ENCODE measurements around the gene CYP2F1.
"Not testable (repeated sequence)": the region's sequence is repeated elsewhere in the genome, so short reads cannot be mapped to it uniquely, and the experiment has no call there.

The CYP2F1 gene, protein sequence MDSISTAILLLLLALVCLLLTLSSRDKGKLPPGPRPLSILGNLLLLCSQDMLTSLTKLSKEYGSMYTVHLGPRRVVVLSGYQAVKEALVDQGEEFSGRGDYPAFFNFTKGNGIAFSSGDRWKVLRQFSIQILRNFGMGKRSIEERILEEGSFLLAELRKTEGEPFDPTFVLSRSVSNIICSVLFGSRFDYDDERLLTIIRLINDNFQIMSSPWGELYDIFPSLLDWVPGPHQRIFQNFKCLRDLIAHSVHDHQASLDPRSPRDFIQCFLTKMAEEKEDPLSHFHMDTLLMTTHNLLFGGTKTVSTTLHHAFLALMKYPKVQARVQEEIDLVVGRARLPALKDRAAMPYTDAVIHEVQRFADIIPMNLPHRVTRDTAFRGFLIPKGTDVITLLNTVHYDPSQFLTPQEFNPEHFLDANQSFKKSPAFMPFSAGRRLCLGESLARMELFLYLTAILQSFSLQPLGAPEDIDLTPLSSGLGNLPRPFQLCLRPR

DNA sequence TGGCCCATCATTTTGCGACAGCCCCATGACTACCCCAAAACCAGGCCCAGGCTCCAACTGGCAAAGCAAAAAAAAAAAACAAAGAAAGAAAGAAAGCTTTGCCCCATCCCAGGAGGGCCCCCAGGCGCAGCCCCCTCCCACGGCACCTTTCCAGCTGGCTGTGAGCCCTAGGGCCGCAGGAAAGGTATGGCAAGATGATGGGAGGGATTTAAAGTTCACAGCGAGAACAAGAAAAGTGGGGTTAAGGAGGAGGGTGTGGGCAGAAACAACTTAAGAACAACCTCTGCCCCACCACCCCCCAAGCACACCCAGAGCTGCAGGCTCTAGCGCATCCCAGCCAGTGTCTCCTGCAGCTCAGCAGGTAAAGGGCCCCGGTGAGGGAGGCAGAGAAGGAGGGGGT is at the start of gene CYP2F1:
Gene CYP2F1 (plus strand): TSS at position 301 of the 400 bp plus-strand sequence. CDS start 1,757 bp downstream, outside the sequence.
- no peak for DNase-seq (ENCODE audit: low read depth in 2 of 2, low spot score in 1 of 2)

DNA sequence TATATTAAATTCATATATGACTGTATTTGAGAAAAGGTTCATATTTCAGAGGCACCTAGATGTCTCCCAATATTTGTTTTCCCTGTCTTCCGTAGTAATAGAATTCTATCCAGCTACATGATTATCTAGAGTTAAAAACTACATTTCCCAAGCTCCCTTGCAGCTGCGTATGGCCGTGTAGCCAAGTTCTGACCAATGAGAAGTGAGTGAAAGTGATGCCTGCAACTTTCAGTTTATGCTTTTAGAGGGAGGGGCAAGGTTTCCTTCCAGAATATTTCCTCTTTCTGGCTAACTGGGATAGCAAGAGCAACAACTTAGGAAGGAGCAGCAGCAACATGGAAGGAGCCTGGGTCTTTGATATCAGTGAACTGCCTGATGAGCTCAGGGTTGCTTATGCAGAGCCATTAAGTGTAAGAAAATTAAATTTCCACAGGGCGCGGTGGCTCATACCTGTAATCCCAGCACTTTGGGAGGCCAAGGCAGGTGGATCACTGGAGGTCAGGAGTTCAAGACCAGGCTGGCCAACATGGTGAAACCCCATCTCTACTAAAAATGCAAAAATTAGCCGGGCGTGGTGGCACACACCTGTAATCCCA is 49.2 kb upstream of the CYP2F1 start:
- DNase-seq (ENCODE audit: low read depth in 2 of 2, low spot score in 1 of 2) = no peak

DNA sequence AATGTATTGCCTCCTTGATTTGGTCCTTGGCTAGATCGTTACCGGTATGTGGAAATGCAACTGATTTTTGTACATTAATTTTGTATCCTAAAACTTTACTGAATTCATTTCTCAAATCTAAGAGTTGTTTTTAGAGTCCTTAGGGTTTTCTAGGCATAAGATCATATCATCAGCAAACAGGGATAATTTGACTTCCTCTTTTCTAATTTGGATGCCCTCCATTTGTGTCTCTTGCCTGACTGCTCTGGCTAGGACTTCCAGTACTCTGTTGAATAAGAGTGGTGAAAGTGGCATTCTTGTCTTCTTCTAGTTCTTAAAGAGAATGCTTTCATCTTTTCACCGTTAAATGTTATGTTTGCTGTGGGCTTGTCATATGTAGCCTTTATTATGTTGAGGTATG is 37.9 kb upstream of the CYP2F1 start:
- no peak for DNase-seq (ENCODE audit: low read depth in 2 of 2, low spot score in 1 of 2)

DNA sequence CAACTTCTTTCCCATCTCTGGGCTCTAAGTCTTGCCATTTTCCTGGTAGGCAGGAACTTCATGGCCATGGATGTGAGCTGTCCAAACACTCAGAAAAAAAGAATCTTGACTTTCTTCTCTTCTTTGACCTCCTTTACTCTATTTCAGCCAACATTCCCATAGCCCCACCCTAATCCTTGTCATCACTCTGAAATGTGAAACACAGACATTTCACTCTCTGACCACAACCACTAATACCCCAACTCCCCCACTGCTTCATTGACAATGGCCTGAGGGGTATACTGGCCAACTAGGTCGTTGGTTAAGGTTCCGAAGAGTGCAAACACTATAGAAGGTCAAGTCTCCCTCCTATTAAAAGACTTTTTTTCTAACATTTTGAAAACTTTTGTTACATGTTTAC is 30.7 kb upstream of the CYP2F1 start:
- no peak for DNase-seq (ENCODE audit: low read depth in 2 of 2, low spot score in 1 of 2)

DNA sequence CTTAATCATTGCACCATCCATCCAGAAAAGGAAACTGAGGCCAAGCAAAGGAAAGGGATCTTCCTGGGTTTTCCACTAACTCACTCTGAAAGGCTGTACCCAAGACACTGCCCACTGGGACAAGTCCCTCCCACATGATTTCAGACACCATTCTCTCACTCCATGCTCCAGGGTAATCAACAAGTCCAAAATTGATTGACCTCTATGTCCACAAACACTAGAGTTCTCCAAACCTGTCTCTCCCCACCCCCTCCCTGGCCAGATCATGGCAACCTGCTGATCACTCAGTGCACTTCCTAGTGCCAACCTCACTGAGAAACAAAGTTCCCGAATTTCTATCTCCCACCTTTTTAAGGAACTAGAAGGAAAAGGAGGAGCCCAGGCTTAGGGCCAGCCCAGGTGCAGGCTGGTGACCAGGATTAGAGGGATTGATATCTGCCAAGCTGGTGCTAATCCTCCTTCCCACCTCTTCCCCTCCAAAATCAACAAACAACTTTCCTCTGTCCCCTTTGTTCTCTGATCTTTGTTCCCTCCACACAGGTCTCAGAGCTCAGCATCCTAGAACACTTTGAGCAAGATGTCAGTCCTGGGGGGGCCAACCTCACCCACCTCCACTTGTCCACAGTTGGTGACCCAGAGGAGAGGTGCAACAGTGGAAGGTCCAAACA is 28.4 kb upstream of the CYP2F1 start:
- no peak for DNase-seq (ENCODE audit: low read depth in 2 of 2, low spot score in 1 of 2)

DNA sequence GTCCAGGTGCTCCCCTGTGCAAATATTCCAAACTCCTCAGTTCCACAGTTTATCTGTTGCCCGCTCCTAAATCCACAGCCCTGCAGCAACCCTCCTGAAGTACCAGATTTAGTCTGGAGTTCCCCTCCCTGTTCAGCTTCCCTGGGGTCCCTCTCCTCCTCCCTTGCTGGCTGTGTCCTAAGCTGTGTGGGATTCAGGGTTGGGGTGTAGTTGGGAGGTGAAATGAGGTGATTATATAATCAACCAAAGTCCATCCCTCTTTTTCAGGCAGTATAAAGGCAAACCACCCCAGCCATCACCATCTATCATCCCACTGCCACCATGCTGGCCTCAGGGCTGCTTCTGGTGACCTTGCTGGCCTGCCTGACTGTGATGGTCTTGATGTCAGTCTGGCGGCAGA is 26.1 kb upstream of the CYP2F1 start, which contains the start of gene CYP2A13:
Gene CYP2A13 (plus strand): TSS at position 301 of the 400 bp plus-strand sequence. CDS start 21 bp downstream, at position 322.
- no peak for DNase-seq (ENCODE audit: low read depth in 2 of 2, low spot score in 1 of 2)

DNA sequence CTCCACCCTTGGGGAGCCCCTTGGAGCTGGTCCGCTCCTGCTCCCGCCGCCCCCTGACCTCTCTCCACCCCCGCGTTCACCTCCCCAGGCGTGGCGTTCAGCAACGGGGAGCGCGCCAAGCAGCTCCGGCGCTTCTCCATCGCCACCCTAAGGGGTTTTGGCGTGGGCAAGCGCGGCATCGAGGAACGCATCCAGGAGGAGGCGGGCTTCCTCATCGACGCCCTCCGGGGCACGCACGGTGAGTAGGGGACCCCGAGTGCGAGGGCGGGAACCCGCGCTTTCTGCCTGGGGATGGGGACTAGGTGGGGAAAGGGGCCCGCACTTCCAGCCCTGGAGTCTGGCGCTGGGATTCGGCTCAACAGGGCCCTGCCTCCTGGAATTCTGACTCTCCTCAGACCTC is 24.3 kb upstream of the CYP2F1 start:
- DNase-seq (ENCODE audit: low read depth in 2 of 2, low spot score in 1 of 2) = no peak

DNA sequence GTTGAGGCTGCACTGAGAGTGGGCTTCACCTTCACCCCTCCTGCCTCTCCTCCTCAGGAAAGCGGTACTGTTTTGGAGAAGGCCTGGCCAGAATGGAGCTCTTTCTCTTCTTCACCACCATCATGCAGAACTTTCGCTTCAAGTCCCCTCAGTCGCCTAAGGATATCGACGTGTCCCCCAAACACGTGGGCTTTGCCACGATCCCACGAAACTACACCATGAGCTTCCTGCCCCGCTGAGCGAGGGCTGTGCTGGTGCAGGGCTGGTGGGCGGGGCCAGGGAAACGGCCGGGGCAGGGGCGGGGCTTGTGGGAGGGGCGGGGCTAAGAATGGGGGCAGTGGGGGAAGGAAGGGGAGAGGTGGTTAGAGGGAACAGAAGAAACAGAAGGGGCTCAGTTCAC is 18.5 kb upstream of the CYP2F1 start:
- DNase-seq (ENCODE audit: low read depth in 2 of 2, low spot score in 1 of 2) = no peak

DNA sequence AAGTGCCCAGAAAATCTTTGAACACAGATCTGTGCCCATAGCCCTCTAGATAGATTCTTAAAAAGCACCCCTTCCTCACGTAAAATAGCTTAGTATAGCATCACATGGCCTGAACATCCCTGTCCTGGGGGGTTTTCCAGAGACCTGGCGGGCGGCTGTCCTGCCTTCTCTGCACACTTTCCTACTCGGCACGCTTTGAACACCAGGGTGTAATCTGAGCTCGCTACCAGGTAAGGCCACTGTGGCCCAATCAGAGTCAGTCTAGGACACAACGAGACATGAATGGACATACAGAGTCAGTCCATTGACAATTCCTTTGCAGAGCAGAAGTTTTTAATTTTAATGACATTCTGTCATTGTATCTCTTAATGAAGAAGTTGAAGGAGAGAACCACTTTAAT is 17.9 kb upstream of the CYP2F1 start:
- DNase-seq (ENCODE audit: low read depth in 2 of 2, low spot score in 1 of 2) = no peak

DNA sequence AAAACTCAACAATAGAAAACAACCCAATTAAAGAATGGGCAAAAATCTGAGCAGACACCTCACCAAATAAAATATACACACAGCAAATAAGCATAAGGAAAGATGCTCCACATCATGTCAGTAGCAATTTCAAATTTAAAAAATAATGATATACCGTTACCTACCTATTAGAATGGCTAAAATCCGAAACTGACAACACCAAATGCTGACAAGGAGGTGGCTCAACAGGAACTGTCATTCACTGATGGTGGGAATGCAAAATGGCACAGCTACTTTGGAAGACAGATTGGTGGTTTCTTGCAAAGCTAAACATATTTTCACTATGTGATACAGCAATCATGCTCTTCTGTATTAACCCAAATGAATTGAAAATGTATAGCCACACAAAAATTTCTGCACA is 16.9 kb upstream of the CYP2F1 start:
- DNase-seq (ENCODE audit: low read depth in 2 of 2, low spot score in 1 of 2) = no peak

DNA sequence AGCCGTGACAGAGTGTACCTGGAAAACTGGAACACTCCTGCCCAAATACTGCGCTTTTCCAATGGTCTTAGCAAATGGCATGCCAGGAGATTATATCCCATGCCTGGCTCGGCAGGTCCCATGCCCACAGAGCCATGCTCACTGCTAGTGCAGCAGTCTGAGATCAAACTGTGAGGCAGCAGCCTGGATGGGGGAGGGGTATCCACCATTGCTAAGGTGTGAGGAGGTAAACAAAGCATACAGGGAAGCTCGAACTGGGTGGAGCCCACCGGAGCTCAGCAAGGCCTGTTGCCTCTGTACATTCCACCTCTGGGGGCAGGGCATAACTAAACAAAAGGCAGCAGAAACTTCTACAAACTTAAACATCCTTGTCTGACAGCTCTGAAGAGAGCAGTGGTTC is 15.5 kb upstream of the CYP2F1 start:
- no peak for DNase-seq (ENCODE audit: low read depth in 2 of 2, low spot score in 1 of 2)

DNA sequence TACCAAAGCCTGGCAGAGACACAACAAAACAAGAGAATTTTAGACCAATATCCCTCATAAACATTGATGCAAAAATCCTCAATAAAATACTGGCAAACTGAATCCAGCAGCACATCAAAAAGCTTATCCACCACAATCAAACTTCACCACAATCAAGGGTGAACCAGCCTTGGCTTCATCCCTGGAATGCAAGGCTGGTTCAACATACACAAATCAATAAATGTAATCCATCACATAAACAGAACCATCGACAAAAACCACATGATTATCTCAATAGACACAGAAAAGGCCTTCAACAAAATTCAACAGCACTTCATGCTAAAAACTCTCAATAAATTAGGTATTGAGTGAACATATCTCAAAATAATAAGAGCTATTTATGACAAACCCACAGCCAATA is 12.0 kb upstream of the CYP2F1 start:
- DNase-seq (ENCODE audit: low read depth in 2 of 2, low spot score in 1 of 2) = not testable (repeated sequence)

DNA sequence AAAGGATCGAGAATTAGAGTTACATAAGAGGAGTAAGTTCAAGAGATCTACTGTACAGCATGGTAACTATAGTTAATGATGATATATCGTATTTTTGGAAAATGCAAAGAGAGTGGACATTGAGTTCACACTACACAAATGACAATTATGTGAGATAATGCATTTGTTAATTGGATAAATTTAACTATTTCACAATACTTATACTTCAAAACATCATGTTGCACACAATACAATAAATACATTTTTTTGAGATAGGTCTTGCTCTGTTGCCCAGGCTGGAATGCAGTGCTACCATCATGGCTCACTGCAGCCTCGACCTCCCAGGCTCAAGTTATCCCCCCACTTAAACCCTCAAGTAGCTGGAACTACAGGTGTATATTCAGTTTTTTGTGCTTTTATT is 8.1 kb upstream of the CYP2F1 start:
- no peak for DNase-seq (ENCODE audit: low read depth in 2 of 2, low spot score in 1 of 2)

DNA sequence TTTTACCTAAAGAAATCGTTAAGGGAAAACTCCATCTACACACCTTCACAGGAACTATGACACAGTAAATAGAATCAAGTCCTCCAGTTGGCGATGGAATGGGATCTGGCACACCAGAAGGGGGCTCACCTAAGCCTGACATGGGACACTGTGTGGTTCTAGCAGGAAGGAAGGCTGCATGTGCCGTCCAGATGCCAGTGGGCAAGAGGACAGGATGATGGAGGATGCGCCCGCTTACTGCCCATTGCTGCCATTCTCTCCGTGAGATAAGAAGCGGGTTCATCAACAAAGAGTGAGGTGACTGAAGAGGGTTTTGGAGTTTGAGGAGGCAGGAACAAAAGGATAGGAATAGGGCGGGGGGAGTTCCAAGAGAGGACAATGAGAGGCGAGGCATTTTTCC is 2.9 kb upstream of the CYP2F1 start:
- no peak for DNase-seq (ENCODE audit: low read depth in 2 of 2, low spot score in 1 of 2)

DNA sequence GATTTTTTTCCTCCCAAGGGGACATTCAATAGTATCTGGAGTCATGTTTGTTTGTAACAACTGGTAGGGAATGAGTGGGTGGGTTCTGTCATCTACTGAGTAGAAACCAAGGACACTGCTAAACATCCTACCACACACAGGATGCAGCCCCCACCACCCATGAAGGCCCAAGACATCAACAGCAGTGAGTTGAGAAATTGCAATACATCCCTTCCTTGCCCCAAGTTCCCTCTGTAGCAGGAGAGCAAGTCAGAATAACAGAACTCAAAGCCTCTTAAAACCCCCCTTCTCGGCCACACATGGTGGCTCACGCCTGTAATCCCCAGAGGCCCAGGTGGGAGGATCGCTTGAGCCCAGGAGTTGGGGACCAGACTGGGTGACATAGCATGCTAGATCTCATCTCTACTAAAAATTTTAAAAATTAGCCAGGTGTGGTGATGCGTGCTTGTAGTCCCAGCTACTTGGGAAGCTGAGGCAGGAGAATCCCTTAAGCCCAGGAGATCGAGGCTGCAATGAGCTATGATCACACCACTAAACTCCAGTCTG is 2.4 kb upstream of the CYP2F1 start:
- no peak for DNase-seq (ENCODE audit: low read depth in 2 of 2, low spot score in 1 of 2)

DNA sequence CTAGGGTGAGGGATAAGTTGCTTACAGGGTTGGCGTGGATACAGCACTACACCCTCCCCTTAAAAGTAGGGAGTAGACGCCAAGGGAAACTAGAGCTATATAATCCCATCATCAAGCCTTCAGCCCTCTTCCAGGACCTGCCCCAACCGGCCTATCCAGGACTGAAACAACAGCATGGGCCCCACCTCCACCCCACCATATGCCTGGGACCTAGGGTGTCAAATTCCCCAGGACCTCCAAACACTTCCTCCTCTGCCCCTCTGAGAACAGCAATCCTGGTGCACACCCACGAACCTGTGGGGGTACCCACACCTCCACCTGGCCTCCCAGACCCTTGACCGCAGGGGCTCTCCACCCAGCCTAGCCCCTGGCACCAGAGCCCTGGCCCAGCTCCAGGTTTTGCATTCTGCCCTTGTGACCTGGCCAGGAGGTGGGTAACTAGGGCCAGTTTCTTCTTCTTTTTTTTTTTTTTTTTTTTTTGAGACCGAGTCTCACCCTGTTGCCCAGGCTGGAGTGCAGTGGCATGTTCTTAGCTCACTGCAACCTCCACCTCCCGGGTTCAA is 1.4 kb upstream of the CYP2F1 start:
- DNase-seq (ENCODE audit: low read depth in 2 of 2, low spot score in 1 of 2) = no peak

DNA sequence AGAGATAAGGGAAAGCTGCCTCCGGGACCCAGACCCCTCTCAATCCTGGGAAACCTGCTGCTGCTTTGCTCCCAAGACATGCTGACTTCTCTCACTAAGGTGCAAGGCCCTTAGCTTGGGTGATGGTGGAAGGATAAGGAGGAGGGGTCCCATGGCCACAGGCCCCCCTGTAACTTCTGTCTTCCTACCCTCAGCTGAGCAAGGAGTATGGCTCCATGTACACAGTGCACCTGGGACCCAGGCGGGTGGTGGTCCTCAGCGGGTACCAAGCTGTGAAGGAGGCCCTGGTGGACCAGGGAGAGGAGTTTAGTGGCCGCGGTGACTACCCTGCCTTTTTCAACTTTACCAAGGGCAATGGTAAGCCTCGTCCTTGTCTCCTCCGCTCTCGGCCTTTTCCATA is 2.0 kb downstream of the CYP2F1 start:
- no peak for DNase-seq (ENCODE audit: low read depth in 2 of 2, low spot score in 1 of 2)

DNA sequence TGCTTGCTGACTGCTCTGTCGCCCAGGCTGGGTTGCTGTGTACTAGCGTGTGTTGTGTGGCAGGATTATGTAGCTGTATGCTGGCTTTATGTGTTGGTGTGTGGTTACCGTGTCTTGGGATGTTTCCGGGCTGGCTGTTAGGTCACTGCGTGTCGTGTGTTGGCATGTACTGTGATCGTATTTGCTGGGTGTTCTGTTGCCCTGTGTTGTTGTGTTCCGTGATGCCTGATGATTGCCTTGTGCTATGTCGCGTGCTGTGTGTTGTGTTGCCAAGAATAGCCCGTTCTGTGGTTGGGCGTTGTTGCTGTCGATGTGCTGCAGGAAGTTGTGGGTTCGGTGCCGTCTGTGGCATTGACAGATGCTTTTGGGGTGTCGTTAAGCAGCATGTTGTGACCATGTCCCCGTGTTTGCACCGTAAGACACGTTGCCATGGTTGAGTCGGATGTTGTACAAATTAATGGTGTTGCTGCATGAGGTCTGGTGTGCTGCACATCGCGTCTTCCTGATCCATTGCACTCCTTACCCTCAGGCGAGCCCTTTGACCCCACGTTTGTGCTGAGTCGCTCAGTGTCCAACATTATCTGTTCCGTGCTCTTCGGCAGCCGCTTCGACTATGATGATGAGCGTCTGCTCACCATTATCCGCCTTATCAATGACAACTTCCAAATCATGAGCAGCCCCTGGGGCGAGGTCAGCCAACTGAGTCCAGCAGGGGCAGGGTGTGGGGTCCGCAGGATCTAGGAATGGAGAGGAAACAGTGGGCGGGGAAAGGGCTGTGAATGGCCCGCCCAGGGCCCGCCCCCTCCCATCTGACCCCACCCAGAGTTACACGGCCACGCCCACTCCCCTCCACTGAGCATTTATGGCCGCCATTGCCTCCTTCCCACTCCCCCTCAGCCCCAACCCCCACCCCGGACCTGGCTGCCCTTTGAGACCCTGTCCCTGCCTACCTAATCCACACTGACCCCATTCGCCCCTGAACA is 7.0 kb downstream of the CYP2F1 start:
- DNase-seq (ENCODE audit: low read depth in 2 of 2, low spot score in 1 of 2) = peak; percentile 23 to 40

DNA sequence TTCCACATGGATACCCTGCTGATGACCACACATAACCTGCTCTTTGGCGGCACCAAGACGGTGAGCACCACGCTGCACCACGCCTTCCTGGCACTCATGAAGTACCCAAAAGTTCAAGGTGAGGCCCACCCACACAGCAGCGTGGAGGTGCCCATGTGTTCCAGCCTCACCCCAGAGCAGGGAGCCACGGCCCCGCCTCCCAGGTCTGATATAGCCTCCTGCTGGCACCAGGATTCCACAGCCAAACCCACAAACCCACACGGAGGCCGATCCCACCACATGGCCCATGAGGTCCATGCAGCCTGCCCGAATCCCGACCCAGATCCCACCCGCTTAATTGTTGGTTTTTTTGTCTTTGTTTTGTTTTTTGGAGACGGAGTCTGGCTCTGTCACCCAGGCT is 8.6 kb downstream of the CYP2F1 start:
- DNase-seq (ENCODE audit: low read depth in 2 of 2, low spot score in 1 of 2) = not testable (repeated sequence)

DNA sequence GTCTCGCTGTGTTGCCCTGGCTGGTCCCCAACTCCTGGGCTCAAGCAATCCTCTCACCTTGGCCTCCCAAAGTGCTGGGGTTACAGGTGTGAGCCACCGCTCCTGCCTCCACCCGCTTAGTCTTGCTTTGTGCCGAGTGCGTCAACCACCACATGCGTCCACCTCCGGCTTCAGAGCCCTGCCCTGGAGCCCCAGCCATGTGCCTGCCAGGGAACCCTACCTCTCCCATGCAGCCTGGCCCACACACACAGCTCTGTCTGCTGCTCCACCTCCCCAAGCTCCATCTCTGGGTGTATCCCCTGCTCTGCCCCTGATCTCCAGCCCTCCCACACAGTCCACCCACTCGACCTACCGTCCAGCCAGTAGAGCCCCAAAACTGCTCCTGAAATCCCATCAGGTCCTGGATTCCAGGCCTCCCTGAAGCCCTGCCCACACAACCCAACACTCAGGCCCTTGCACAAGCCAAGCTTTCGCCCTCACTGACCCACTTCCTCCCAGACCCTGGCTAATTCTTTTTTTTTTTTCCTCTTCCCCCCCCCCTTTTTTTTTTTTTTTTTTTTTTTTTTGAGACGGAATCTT is 9.6 kb downstream of the CYP2F1 start:
- DNase-seq (ENCODE audit: low read depth in 2 of 2, low spot score in 1 of 2) = no peak
